ENCODE results near the gene CADPS.

DNA sequence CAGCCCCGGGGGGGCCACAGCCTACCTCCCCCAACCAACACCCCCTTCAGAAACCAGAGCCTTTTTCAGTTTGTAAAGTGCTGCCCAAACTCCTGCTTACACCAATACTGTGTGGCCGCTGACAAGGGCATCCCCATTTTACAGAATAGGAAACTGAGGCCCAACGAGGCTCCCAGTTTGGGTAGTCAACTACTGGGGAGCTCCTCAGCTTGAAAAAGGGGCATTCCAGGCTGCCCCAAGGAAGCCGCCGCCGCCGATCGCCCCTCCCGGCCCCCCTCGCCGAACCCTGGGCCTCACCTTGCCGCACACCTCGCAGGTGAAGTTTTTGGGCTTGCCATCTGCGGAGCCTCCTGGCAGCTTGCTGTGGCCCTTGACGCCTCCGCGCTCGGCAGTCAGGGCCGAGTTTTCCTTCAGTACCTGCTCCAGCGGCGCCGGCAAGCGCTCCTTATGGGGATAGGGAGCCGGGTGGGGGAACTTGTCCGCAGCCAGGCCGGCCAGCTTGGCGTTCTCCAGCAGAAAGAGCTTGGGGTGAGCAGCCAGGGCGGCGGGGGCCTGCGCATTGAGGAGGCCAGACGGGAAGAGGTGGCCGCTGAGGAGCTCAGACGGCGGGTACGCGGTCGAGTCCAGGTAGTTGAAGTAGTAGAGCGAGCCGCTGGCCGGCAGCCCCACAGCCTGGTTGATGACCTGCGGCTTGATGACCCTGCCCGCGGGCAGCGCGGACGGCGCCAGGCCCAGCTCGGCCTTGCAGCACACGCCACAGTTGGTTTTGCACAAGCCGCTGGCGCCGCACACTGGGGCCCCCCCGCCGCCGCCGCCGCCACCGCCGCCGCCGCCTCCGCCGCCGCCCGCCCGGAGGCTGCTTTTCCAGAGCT, 503.3 kb downstream of the CADPS start:
- TF ChIP-seq, protein P1, sequence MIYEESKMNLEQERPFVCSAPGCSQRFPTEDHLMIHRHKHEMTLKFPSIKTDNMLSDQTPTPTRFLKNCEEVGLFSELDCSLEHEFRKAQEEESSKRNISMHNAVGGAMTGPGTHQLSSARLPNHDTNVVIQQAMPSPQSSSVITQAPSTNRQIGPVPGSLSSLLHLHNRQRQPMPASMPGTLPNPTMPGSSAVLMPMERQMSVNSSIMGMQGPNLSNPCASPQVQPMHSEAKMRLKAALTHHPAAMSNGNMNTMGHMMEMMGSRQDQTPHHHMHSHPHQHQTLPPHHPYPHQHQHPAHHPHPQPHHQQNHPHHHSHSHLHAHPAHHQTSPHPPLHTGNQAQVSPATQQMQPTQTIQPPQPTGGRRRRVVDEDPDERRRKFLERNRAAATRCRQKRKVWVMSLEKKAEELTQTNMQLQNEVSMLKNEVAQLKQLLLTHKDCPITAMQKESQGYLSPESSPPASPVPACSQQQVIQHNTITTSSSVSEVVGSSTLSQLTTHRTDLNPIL (CRISPR knock-in tag; IDR thresholded peaks at IDR 0.05; ENCODE audit: low read depth) = no peak
- no peak for TF ChIP-seq PPARA (CRISPR knock-in tag; IDR thresholded peaks at IDR 0.05; ENCODE audit: borderline replicate concordance)
